ENCODE data around the gene HSD3B1.

The HSD3B1 gene

GRCh38 chr1:119469741-119470140 is 37.3 kb upstream of the HSD3B1 start:
- in situ Hi-C loops (cut with MboI; ENCODE audit: low pct_unique_long_range_greater_than_20kb, low sequenced_read_pairs, unreplicated experiment), result no loop called here
- no peak for TF ChIP-seq CTCF (IDR thresholded peaks at IDR 0.05; ENCODE audit: extremely low read depth, insufficient read depth, missing control alignments)
- no peak for DNase-seq (ENCODE audit: low spot score)

- no peak for TF ChIP-seq CTCF (IDR thresholded peaks at IDR 0.05; ENCODE audit: extremely low read depth, insufficient read depth, missing control alignments)
- in situ Hi-C loops (cut with MboI; ENCODE audit: low pct_unique_long_range_greater_than_20kb, low sequenced_read_pairs, unreplicated experiment), result no loop called here
- no peak for DNase-seq (ENCODE audit: low spot score)
Observed at GRCh38 chr1:119470377-119470776, 36.6 kb upstream of the HSD3B1 start.

- in situ Hi-C loops (cut with MboI; ENCODE audit: low pct_unique_long_range_greater_than_20kb, low sequenced_read_pairs, unreplicated experiment), result no loop called here
- no peak for DNase-seq (ENCODE audit: low spot score)
- no peak for TF ChIP-seq CTCF (IDR thresholded peaks at IDR 0.05; ENCODE audit: extremely low read depth, insufficient read depth, missing control alignments)
Observed at GRCh38 chr1:119470958-119471357, 36.1 kb upstream of the HSD3B1 start.

- TF ChIP-seq CTCF (IDR thresholded peaks at IDR 0.05; ENCODE audit: extremely low read depth, insufficient read depth, missing control alignments), result no peak
- in situ Hi-C loops (cut with MboI; ENCODE audit: low pct_unique_long_range_greater_than_20kb, low sequenced_read_pairs, unreplicated experiment), result no loop called here
- DNase-seq (ENCODE audit: low spot score), result no peak
Observed at GRCh38 chr1:119471566-119471965, 35.4 kb upstream of the HSD3B1 start.

- in situ Hi-C loops (cut with MboI; ENCODE audit: low pct_unique_long_range_greater_than_20kb, low sequenced_read_pairs, unreplicated experiment), result no loop called here
- no peak for DNase-seq (ENCODE audit: low spot score)
- TF ChIP-seq CTCF (IDR thresholded peaks at IDR 0.05; ENCODE audit: extremely low read depth, insufficient read depth, missing control alignments), result no peak
Observed at GRCh38 chr1:119472080-119472818, 34.8 kb upstream of the HSD3B1 start.

- DNase-seq (ENCODE audit: low spot score), result no peak
- TF ChIP-seq CTCF (IDR thresholded peaks at IDR 0.05; ENCODE audit: extremely low read depth, insufficient read depth, missing control alignments), result no peak
- in situ Hi-C loops (cut with MboI; ENCODE audit: low pct_unique_long_range_greater_than_20kb, low sequenced_read_pairs, unreplicated experiment), result no loop called here
Observed at GRCh38 chr1:119472819-119473175, 34.2 kb upstream of the HSD3B1 start.
